ENCODE results near the gene GPR137C.

Gene GPR137C, protein sequence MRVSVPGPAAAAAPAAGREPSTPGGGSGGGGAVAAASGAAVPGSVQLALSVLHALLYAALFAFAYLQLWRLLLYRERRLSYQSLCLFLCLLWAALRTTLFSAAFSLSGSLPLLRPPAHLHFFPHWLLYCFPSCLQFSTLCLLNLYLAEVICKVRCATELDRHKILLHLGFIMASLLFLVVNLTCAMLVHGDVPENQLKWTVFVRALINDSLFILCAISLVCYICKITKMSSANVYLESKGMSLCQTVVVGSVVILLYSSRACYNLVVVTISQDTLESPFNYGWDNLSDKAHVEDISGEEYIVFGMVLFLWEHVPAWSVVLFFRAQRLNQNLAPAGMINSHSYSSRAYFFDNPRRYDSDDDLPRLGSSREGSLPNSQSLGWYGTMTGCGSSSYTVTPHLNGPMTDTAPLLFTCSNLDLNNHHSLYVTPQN

DNA sequence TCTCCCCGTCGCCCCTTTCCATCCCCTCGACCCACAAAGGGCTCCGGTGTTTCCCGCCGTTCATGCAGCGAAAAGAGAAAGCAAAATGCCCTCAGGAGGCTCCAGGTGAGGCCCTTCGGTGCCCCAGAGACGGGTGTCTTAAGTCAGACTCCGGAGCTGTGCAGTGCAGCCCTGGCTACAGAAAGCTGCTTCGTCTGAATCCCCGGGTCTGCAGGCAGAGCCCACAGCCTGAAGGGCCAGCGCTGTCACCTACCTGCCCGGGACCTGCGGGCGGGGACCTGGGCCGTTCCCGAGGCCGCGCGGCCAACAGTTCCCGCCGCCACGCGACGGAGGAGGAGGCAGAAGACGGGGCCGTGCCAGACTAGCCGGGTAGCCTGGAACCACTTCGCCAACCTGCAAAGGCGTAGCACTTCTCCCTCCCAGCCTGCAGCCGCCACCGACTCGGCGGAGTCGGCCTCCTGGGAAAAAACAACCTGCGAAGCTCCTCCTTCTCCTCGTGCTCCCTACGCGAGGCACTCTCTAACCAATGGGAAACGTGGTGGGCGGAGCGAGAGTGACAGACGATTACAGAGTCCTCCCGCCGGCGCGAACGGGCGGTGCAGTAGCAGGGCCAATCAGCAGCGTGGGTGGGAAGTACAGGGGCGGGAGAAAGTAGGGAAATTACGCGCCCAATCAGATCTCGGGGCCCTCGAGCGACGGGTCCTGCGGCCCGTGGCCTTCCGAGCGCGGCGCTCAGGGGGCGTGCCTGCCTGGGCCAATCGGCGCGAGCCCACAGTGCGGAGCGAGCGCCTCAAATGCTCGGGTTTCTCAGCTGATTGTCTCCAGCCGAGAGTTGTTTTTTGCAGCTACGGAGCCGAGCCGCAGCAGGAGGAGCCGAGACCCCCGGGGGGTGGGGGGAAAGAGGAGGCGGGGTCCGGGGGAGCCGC lies at the start of gene GPR137C, which contains the start of gene TXNDC16:
Gene GPR137C (plus strand): TSS at position 774 of the 926 bp plus-strand sequence. CDS start 312 bp downstream, outside the sequence.
Gene TXNDC16 (minus strand): TSS at position 443 of the 926 bp plus-strand sequence. CDS start 8,948 bp downstream, outside the sequence.
- DNase-seq, result peak; percentile 100

DNA sequence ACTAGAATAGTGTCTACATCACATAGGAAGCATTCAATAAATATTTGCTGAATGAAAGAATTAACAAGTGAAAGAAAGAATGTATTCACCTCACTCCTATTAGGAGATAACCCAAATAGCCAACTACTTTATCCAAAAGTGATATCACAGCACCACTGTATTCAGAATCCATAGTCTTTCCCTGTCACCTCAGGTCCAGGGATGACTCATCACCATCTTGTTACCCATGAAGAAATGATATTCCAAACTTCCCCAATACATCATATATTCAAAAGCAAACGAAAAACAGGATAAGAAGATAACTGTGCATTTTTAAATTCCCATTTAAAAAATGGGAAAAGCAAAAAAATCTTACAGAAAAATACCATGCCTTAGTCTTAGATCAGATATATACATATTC lies 39.4 kb upstream of the GPR137C start:
- DNase-seq, result no peak

DNA sequence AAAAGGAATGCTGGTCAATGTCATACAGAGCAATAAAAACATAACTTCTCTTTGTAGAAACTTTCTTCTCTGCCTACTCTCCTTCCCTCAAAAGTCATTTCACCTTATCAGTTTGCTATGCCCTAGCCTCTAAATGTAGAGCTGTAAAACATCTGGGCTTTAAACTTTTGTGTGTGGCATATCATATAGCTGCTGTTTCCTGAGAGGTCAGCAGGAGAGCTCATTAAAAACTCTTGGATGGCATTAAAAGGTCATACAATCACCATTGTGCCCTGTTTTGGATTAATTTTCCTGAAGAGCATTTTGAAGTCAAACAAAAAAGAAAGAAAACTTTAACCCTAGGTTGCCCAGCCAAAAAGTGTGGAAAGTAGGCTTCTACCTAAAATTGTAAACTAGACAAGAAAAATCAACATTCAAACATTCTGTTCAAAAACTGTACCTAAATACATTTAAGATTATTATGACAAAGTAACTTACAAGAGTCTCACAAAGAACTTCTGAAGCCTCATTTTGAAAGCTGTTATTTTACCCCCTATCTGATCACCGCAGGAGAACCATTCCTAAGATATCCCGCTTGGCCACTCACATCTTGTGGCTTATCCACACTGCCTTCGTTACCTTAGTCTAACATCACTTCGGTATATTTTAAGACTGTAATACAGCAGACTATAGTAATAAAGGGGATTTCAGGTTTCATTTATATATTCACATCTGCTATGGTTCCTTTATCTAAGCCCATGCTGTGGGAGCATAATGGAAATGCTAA lies 38.4 kb upstream of the GPR137C start:
- no peak for DNase-seq

DNA sequence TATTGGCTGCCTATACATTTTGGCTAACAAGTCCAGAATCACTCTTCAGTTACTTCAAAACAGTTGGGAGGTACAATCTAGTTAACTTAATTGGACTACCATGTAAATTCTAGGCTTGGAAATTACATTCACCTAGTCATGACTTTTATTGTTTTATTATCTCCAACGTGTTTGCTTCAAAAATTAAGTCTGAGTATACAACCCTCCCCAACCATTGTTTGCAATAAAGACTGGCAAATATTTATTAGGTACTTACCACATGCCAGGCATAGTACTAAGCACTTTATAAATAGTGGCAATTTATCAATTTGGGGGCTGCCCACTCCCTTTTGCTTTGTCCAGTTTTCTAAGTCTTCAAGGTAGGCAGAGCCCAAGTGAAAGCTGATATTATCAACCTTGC lies 30.6 kb upstream of the GPR137C start:
- no peak for DNase-seq

DNA sequence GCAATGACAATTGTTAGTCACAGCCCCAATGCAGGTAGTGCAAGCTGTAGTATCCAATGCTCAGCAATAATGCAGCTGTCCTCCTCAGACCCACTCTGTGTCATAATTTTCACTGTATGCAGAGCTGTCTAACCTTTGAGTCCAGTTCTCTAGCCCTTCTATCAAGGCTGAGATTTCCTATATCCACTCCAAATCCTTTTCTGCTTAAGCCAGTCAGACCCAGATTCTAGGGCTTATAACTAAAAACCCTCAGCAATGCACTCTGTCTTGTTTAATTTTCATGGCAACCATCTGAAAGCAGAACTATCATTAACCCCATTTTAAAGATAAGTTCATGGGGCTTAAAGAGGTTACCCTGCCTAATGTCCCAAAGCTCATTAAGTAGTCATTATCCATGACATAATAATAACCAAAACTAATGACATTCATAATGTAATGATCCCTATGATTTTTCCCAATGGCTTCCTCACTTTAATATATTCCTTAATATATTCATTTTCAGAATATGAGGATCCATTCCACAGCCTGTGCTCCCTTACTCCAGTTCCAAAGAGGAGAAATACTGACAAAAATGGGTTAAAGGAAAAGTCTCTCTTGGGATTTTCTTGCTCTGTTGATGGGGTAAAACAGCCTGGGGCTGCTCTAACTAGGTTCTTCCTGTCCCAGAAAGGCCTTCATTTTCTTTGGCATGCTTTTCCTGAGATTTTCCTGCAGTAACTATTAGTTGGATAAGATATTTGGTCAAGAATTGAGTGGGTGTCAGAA lies 29.9 kb upstream of the GPR137C start:
- DNase-seq, result no peak

DNA sequence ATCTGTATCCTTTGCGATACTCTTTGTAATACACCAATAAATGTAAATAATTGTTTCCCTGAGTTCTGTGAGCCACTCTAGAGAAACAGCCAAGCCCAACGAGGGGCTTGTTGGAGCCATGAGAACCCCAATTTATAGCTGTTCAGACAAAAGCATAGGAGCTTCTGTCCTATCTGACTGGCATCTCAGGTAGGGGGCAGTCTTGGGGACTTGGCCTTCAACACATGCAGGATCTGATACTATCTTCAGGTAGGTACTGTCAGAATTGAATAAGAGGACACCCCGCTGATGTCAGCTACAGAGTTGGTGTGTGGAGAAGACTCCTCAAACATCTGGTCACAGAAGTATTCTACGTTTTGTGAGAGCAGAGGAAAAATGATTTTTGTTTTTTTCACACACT lies 25.6 kb upstream of the GPR137C start:
- no peak for DNase-seq

DNA sequence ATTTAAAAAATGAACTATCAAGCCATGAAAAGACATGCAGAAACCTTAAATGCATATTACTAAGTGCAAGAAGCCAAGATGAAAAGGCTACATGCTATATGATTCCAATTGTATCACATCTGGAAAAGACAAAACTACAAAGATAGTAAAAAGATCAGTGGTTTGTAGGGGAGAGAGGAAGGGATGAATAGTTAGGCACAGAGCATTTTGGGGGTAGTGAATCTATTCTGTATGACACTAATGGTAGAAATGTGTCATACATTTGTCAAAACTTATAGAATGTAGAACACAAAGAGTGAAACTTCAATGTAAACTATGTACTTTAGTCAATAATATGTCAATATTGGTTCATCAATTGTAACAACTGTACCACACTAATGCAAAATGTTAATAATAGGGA lies 21.2 kb upstream of the GPR137C start:
- DNase-seq, result no peak

DNA sequence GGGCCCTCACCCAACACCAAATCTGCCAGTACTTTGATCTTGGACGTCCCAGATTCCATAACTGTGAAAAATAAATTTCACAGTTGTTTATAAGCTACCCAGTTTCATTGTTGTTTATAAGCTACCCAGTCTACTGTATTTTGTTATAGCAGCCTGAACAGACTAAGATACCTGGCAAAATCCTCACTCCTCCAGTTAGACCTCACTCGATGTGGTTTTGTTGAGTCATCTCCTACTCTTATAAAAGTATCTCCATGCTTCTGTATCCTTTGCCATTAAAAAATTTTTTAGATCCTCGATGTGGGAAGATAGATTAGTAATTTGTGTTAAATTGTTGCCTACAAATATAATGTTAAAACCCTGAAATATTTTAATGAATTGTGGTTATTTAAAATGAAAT lies 16.4 kb upstream of the GPR137C start:
- DNase-seq, result no peak

DNA sequence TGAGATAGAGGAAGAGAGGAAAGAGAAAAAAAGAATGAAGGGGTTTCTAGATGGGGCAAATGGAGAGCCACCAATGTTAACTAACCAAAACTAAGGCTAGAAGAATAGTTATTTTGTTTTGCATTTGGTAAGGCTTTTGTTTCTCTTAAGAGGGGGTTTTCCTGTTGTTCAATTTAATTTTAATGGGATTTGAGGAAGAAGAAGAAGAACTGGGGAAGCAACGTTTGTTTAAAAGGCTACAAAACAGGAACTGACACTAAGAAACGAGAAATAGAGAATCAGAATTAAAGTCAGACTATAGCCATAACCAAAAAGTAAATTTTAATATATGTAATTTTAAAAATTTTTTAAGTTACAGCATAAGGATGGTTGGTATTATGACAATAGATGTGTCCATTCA lies 14.0 kb upstream of the GPR137C start:
- DNase-seq, result no peak

DNA sequence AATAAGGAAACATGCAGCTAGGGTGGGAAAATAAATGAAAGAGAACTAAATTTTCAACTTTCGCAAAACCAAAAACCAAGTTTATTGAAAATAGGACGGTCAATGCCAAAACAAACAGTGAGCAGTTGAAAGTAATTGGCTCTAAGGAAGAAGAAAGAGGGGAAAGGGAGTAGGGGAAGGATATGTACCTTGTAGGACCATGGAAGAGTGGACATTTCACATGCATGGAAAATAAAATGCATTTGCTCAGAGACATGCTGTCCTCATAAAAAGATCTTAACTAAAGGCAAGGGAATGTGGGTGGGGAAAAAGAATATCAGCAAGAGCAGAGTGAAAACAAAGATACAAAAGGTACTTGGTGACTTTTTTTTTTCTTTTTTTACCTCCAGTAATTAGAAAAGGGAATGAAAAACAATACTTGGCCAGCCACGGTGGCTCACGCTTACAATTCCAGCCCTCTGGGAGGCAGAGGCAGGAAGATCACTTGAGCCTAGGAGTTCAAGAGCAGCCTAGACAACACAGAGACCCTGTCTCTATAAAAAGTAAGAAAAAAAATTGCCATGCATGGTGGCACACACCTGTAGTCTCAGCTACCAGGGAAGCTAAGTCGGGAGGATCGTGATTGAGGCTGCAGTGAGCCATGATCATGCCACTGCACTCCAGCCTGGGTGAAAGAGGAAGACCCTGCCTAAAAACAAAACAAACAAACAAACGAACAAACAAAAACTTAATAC lies 6.9 kb upstream of the GPR137C start:
- DNase-seq, result no peak

DNA sequence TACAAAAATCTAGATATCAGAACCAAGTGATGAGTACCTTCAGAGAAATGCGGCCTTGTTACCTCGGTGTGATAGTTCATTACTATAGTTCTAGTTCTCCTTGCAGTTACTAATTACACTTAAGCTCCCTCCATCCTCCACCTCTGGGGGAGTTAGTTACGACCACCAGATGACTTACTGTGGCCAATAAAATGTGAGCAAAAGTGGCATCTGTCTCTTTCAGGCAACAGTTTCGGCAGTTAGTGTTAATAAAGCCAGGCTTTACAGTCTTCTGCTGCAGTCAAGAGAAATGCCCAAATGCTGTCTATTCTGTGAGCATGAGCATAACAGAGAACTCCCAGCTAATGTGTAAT lies 6.3 kb upstream of the GPR137C start:
- no peak for DNase-seq

DNA sequence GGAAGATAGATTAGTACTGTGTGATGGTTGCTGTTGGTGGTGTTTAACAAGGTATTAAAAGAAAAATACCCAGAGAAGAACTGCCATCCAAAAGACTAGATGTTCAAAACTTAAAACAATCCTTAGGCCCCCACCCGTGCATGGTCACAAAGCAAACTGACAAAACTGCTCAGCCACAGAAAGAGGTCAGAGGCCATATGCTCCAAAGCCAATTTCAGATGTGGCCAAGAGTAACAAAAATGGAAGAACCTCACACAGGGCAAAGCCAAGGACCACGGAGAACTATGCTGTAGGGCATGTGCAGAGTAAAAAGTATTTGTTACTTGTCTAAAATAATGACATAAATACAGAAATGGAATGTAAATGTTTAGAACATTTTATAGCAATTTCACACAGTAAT lies 5.6 kb upstream of the GPR137C start:
- no peak for DNase-seq

DNA sequence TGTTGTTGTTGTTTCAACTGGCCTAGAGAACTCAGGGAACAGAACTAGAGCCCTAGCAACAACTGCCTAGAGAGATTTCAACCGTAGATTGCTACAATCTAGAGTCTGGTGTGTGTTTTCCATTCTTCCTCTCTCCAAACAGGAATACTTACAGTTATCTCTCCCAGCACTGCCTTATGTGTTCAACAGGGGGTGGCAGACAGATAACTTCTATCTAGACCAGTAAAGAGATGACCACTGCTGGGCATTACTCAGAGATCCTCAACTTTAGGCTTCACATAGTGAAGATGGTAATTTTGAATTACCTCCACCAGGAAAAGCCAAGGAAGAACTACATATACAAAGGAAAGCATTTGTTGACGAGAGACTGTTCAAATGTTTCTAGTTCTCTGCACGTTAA lies 5.1 kb upstream of the GPR137C start:
- DNase-seq, result no peak

DNA sequence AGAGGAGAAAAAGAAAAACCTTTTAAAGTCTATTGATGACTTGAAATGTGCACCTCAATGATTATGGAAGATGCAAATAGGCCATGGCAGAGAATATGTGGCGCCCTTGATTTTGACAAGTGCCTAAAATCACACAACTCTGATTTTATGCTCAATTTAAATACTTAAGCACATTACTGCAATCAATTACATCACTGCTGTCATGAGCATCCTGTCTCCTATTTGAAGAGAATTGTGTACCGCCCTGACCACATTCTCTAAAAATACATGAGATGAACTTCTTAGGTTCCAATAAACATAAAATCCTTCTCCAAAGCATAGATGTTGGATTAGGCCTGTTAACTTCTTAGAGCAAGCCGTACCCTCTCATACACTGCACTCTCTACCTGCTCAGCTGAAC lies 2.0 kb upstream of the GPR137C start:
- no peak for DNase-seq

DNA sequence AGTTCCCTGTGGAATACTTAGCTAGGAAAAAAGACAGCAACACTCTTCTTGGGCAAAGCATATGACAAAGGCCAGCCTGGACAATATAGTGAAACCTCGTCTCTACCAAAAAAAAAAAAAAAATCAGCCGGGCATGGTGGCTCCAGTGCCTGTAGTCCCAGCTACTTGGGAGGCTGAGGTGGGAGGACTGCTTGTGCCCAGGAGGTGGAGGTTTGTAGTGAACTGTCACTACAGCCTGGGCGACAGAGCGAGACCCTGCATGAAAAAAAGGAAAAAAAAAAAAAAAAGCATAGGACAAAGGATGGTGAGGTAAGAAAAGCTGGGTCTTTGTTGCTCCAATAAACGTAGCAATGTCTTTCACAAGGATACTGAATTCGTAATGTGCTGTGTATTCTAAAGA lies 1.4 kb upstream of the GPR137C start:
- no peak for DNase-seq

DNA sequence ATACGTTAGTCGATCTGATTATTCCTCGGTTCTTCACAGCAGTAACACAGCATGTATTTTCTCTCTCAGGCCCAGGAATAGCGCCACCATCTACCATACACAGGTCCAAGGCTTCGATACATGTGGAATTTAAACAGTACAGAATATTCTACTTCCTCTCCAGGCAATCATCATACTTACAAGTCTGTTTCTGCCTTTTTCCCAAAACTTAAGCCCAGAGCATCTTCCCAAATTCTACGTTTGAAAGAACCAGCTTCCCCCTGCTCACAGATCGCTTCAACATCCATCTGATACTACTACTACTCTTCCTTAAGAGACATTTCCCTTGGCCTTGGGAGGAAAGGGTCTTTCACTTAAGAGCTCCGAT lies 957 bp upstream of the GPR137C start:
- no peak for DNase-seq

DNA sequence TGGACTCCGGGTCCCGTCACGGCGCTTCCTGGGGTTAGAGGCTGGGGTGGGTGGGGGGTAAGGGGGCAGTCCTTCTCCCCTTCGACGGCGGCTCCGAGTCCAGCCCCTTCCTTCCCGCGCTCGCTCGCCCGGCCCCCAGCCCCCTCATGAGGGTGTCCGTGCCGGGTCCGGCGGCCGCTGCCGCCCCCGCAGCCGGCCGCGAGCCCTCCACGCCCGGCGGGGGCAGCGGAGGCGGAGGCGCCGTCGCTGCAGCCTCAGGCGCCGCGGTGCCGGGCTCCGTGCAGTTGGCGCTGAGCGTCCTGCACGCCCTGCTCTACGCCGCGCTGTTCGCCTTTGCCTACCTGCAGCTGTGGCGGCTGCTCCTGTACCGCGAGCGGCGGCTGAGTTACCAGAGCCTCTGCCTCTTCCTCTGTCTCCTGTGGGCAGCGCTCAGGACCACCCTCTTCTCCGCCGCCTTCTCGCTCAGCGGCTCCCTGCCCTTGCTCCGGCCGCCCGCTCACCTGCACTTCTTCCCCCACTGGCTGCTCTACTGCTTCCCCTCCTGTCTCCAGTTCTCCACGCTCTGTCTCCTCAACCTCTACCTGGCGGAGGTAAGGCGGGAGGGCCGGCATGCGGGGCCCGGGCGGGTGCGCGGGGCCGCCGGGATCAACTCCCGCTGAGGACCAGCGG lies 500 bp downstream of the GPR137C start:
- no peak for DNase-seq

DNA sequence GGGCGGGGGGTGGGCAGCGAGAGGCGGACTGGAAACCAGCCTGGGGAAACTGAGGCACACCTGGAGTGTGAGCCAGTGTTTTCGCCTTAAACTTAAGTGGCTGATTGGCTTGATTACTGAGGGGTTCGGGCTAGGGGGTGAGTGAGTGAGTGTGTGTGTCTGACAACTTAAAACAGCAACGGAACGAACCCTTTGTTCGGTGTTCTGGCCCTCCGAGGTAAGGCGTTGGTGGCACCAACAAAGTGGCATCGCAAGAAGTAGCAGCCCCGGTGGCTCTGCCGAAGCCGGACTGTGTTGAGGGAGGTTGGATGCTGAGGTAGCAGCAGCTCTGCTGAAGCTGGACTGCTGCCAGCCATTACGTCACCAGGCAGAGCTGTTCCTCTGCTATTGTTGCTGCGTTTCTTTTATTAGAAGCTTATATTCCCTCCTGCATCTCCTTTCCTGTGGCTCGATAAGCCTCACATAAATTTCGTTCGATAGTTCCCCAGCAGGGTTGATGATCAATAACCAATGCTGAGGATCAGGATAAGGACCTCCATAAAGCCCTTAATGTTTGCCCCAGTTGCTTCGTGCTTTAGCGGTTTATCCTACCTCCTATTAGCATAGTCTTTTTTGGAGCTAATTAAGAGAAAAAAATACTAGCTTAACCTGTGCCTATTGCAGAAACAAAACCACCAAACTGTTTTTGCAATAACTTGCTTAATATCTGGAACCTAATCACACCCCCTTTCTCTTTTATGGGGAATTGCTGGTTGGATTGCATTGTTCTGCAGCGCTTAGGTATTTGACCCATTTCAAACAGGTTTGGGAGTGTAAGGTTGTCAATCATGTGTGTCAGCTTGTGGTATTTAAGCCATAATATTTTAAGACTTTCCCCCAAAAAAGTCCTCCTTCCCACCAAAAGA lies 1.3 kb downstream of the GPR137C start:
- peak; percentile 93 for DNase-seq

DNA sequence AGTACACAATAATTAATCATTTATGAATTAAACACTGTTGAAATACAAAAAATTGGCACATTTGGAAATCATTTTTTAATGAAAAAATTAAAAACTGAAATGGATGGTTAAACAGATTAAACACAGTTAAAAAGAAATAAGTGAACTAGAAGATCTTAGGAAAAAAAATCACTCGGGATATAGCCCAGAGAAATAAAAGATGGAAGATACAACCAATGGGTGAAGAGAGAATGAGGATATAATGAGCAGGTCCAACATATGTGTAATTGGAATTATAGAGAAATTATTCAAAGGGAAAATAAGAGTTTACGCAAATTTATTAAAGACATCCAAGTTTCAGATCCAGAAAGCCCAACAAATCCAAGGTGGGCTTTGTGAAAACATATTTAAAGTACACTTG lies 6.1 kb downstream of the GPR137C start:
- DNase-seq, result no peak

DNA sequence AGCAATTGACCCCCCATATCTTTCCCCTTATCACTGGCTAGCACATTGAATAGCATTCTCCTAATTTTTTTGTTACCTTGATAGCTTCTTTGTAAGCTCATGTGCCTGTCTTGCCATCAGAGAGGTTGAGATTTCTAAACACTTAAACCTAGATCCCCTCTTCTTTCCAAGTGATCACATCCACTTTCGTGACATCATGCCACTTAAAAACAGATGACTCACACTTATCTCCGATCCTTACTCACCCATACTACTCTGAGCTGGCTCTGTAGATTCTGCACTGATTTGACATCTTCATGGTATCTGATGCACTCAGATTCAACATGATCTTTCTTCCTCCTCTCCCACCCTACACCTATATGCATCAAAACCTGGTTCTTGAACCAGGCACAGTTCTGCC lies 10.5 kb downstream of the GPR137C start:
- DNase-seq, result no peak

Measured in activated effector memory CD4-positive, alpha-beta T cell treated with anti-CD3 and anti-CD28 coated beads, Interleukin-2, amount 50 U/mL, for 16 hours (primary cell).